Activated naive CD4-positive, alpha-beta T cell treated with anti-CD3 and anti-CD28 coated beads for 36 hours (primary cell): ENCODE results near the gene DDRGK1. TPM values are rescaled to one million over a fixed set of nuclear protein-coding genes. Genes with fewer than 3 reads are reported as not detected.

ENCODE experiments used
- CTCF ChIA-PET: fragments of 350-600 bp; sonication (Branson Sonifier 250); formaldehyde crosslinking; loops from one replicate; lab custom pipeline; 2021; ENCODE audit warnings: antibody characterized with exemption; lab: Charles Lee
- DNase-seq: peaks from one replicate; pipeline ENCODE4 v3.0.0-alpha.2; 2020
- H3K27ac Mint-ChIP-seq: one replicate; pipeline ENCODE4 v1.8.0; 2021; ENCODE audit warnings: mild to moderate bottlenecking, mixed read lengths
- H3K27me3 Mint-ChIP-seq: one replicate; pipeline ENCODE4 v1.8.0; 2021; ENCODE audit warnings: low read depth, mixed read lengths
- H3K36me3 Mint-ChIP-seq: one replicate; pipeline ENCODE4 v1.8.0; 2021; ENCODE audit warnings: low read depth, mixed read lengths
- H3K4me1 Mint-ChIP-seq: one replicate; pipeline ENCODE4 v1.8.0; 2021; ENCODE audit warnings: low read depth, mixed read lengths
- H3K4me3 Mint-ChIP-seq: one replicate; pipeline ENCODE4 v1.8.0; 2021; ENCODE audit warnings: mild to moderate bottlenecking, moderate library complexity, mixed read lengths
- H3K9me3 Mint-ChIP-seq: one replicate; pipeline ENCODE4 v1.8.0; 2021; ENCODE audit warnings: mixed read lengths
- intact Hi-C: fragments of 100-400 bp; cut with micrococcal nuclease; formaldehyde crosslinking; loops from one replicate; pipeline ENCODE4 v1.15.1; 2023
- total RNA-seq, 2 experiments: library from RNA; stranded (reverse); gene quantifications; one replicate each; pipeline ENCODE4 v1.2.3, GENCODE V29; 2021

Gene DDRGK1
- total RNA-seq, 2 experiments from 2014 or later, result 78.2 to 79.5 TPM

DNA sequence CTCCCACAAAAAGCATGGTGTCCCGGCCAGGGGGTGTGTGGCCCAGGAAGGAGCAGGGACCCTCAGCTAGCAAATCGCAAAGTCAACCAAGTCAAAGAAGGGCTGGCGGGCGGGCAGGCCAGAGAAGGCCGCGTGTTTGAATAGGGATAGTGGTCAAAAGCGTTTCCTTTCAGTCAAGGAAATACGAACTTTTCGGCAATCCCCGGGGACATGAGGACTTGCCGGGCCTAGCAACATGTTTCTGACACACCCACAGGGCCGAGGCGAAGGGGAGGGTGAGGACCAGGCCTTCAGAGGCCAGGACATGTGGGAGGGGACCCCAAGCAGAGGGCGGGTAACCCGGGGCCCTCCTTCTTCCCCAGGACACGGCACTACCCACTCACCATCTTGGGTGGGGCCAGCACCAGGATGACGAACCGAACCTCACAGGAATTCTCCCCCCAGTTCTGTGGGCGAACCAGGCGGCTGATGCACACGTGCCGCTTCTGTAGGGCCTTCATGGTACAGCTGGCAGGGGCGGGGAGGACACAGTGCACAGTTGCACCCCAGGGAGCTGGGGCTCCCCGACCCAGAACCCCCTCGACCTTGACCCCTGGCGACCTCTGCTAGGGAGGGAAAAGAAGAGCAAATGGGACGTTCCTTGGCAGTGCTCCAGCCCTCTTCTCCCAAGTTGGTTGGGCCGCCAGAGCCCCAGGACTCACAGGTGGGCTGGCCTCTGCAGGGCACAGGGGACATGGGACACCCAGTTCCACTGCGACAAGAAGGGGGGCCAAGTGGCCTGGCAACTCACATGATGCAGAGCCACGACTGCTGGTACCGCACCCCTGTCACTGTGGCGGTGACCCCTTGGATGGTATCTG lies 28.9 kb upstream of the DDRGK1 start:
- Mint-ChIP-seq H3K27me3 (peaks cover 33% of the 10 kb centered on the region), H3K36me3 (no peaks in the 10 kb centered on the region), H3K4me3 (no peak overlapping the region), H3K4me1 (no peaks in the 10 kb centered on the region), H3K9me3 (no peaks in the 10 kb centered on the region), H3K27ac (no peak overlapping the region)
- intact Hi-C loops, result no loop called here
- no peak for DNase-seq
- CTCF ChIA-PET, result interaction anchor here (1.3 kb wide), 1 partner anchor 15 kb away, joined by 3 read pairs; no protein-coding TSS in a partner anchor

DNA sequence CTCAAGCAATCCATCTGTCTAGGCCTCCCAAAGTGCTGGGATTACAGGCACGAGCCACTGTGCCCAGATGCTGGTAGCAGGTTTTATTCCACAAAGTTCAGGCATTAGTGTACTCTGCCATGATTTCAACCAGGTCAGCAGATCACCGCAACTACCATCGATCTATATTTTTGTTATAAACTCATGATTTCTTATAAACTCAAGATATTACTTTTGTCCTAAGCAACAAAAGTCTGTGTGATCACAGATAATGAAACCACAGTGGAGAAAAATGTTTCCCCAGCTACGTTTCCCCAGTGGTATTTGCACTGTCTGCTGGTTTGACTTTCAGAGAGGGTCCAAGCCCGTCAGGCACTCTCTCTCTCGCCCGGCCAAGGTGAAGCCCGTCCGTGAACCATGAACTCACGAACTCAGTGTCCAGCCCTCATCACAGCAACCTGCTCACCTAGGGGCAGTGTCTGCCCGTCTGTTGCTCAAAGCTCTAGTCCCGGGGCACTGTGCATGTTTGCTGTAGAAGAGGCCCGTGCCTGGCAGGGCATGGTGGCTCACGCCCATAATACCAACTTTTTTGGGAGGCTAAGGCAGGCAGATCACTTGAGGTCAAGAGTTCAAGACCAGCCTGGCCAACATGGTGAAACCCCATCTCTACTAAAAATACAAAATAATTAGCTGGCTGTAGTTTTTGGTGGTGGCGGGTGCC lies 27.6 kb upstream of the DDRGK1 start:
- CTCF ChIA-PET, result interaction anchor here (1.3 kb wide), 1 partner anchor 14 kb away, joined by 3 read pairs; no protein-coding TSS in a partner anchor
- H3K27me3 Mint-ChIP-seq, result peaks cover 22% of the 10 kb centered on the region
- no peaks in the 10 kb centered on the region for H3K9me3 Mint-ChIP-seq
- intact Hi-C loops, result no loop called here
- DNase-seq, result no peak
- no peaks in the 10 kb centered on the region for H3K4me1 Mint-ChIP-seq
- no peak overlapping the region for H3K4me3 Mint-ChIP-seq
- no peak overlapping the region for H3K27ac Mint-ChIP-seq
- H3K36me3 Mint-ChIP-seq, result no peaks in the 10 kb centered on the region

DNA sequence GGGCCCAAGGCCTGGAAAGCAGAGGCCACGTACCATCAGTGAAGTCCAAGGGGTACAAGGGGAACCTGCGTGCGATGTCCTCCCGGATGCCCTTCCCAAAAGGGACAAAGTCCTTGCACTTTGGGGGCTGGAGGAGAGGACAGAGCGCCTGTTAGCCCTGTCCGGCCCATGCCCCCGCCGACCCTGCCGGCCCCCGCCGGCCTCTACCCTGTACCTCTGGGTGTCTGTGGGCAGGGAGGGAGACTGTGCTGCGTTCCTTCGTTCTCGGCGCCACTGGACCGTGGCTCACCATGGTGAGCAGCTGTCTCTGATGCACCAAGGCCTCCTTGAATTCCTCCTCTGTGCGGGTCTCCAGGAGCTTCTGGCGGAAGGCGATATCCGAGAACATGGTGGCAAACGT lies 26.6 kb upstream of the DDRGK1 start:
- Mint-ChIP-seq H3K27me3 (peaks cover 14% of the 10 kb centered on the region), H3K4me1 (no peaks in the 10 kb centered on the region), H3K36me3 (no peaks in the 10 kb centered on the region), H3K4me3 (no peak overlapping the region), H3K27ac (no peak overlapping the region), H3K9me3 (no peaks in the 10 kb centered on the region)
- no peak for DNase-seq
- intact Hi-C loops, result no loop called here
- CTCF ChIA-PET, result no interaction called here

DNA sequence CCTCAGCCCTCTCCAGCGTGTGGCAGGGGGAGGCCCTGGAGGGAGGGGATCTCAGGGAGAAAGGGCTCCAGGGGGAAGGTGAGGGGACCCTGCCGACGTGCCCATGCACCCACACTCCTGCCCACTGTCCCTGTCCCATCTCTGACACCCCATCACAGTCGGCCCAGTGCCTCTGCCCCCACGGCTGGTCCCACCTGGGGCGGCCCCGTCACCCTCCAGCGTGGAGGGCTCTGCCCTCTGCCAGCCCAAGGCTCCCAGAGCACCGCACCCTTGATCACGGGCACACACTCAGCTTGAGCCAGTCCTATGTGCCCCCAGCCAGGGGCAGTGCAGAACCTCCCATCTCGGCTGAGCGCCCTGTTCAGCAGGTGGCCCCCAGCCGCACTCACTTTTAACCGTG lies 25.3 kb upstream of the DDRGK1 start:
- intact Hi-C loops, result no loop called here
- Mint-ChIP-seq H3K27ac (no peak overlapping the region), H3K9me3 (no peaks in the 10 kb centered on the region), H3K27me3 (peaks cover 3% of the 10 kb centered on the region), H3K4me3 (no peak overlapping the region), H3K4me1 (no peaks in the 10 kb centered on the region), H3K36me3 (no peaks in the 10 kb centered on the region)
- CTCF ChIA-PET, result no interaction called here
- no peak for DNase-seq

DNA sequence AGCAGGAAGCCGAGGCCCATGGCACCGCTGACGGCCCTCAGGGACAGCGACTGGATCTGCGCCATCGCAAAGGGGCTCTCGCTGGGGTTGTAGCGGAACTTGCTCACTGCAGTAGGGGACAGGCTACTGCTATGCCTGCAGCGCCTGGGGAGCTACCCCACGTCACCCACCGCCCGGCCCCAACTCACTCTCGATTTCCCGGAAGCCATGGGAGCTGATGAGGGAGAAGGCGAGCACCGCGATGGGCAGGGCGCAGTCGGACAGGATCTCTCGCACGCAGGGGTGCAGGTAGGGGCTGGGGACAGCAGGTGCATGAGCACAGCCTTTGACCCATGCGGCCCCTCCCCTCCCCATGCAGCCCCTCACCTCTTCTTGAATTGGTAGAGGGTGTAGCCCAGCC lies 24.7 kb upstream of the DDRGK1 start:
- Mint-ChIP-seq H3K36me3 (no peaks in the 10 kb centered on the region), H3K9me3 (no peaks in the 10 kb centered on the region), H3K4me3 (no peak overlapping the region), H3K27ac (no peak overlapping the region), H3K4me1 (no peaks in the 10 kb centered on the region), H3K27me3 (no peaks in the 10 kb centered on the region)
- CTCF ChIA-PET, result interaction anchor here (1.5 kb wide), 1 partner anchor 11 kb away, joined by 5 read pairs; no protein-coding TSS in a partner anchor
- DNase-seq, result no peak
- intact Hi-C loops, result no loop called here

DNA sequence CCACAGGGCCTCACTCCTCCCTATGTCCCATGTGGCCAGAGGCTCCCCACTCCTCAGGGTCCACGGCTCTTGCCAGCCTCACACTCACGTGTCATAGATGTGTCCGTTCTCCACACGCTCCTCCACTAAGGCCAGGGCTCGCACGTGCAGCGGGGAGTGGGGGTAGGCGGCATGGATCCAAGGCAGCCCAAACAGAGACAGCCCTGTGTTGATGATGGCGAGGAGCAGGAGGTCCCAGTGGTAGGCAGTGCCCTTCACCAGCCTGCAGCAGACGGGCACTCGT lies 24.2 kb upstream of the DDRGK1 start:
- CTCF ChIA-PET, result interaction anchor here (1.5 kb wide), 1 partner anchor 11 kb away, joined by 5 read pairs; no protein-coding TSS in a partner anchor
- Mint-ChIP-seq H3K4me3 (no peak overlapping the region), H3K27ac (no peak overlapping the region), H3K36me3 (no peaks in the 10 kb centered on the region), H3K27me3 (no peaks in the 10 kb centered on the region), H3K4me1 (peaks cover 1% of the 10 kb centered on the region), H3K9me3 (no peaks in the 10 kb centered on the region)
- intact Hi-C loops, result no loop called here
- no peak for DNase-seq

DNA sequence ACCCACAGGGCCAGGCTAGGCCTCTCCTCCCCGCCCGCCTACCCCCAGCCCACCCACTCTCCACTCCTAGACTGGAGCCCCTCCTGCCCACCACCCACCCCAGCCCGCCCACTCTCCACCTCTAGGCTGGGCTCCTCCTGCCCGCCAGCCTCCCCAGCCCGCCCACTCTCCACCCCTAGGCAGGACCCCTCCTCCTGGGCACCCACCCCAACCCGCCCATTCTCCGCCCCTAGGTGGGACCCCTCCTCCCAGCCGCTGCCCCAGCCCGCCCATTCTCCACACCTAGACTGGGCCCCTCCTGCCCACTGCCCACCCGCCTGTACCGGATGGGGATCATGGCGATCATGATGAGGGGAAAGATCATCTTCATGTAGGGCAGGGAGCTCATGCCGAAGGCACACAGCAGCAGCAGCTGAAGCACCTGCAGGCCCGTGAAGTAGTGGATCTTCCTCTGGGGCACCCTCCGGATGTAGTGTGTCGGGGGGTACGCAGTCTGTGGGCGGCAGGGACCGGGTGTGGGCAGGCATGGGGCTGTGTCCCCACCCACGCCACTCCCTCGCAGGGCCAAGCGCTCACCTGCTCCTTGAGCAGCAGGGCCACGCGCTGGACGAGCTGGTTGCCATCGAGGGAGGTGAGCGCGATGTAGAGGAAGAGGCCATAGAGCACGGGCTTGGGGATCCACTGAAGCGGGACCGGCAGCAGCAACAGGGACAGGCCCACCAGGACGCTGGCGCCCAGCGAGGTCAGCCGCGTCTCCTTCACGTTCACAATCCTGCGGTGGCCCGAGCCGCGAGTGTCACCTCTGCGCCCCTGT lies 23.7 kb upstream of the DDRGK1 start:
- no peaks in the 10 kb centered on the region for H3K27me3 Mint-ChIP-seq
- no peaks in the 10 kb centered on the region for H3K9me3 Mint-ChIP-seq
- H3K36me3 Mint-ChIP-seq, result no peaks in the 10 kb centered on the region
- peaks cover 7% of the 10 kb centered on the region for H3K4me1 Mint-ChIP-seq
- intact Hi-C loops, result no loop called here
- DNase-seq, result no peak
- CTCF ChIA-PET, result interaction anchor here (1.5 kb wide), 1 partner anchor 10 kb away, joined by 5 read pairs; no protein-coding TSS in a partner anchor
- H3K4me3 Mint-ChIP-seq, result no peak overlapping the region
- no peak overlapping the region for H3K27ac Mint-ChIP-seq

DNA sequence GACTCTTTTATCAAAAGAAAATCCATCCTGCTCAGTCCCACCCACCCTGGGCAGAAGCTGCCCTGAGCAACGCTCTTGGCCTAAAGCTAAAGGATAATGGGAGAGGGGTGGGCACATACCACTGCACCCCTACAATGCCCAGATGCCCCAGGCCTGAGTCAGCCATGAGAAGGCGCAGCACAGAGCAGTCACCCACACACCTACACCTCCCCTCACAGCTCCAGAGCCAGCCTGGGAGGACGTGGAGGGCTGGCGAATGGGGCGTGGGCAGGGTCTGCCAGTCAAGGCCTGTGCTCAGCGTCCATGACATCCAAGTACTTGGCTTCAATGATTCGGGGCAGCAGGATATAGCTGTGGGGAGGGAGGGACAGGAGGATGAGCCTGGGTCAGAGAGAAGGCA lies 23.0 kb upstream of the DDRGK1 start:
- Mint-ChIP-seq H3K36me3 (no peaks in the 10 kb centered on the region), H3K9me3 (no peaks in the 10 kb centered on the region), H3K4me3 (no peak overlapping the region), H3K27me3 (no peaks in the 10 kb centered on the region), H3K4me1 (peaks cover 13% of the 10 kb centered on the region), H3K27ac (no peak overlapping the region)
- DNase-seq, result no peak
- CTCF ChIA-PET, result interaction anchor here (1.5 kb wide), 1 partner anchor 9 kb away, joined by 5 read pairs; no protein-coding TSS in a partner anchor
- intact Hi-C loops, result no loop called here

DNA sequence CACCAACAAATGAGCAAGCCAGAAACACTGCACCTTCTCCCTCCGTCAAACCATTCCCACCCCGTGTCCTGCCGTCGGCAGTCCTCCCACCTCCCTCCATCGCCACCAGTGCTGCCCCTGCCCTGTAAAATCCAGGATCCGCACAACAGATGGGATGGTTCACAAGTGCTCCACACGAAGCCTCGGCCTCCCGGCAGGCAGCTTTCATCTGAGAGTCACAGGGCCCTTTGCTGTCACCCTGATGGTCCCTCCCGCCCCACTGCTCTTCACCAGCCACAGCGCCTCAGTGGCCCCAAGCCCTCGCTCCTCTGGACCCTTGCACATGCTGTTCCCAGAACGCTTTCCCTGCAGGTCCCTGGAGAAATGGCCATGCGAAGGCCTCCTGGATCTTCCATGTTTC lies 22.4 kb upstream of the DDRGK1 start:
- H3K9me3 Mint-ChIP-seq, result no peaks in the 10 kb centered on the region
- no peaks in the 10 kb centered on the region for H3K36me3 Mint-ChIP-seq
- DNase-seq, result no peak
- no peaks in the 10 kb centered on the region for H3K27me3 Mint-ChIP-seq
- peaks cover 16% of the 10 kb centered on the region for H3K4me1 Mint-ChIP-seq
- no peak overlapping the region for H3K27ac Mint-ChIP-seq
- intact Hi-C loops, result no loop called here
- CTCF ChIA-PET, result no interaction called here
- H3K4me3 Mint-ChIP-seq, result no peak overlapping the region

DNA sequence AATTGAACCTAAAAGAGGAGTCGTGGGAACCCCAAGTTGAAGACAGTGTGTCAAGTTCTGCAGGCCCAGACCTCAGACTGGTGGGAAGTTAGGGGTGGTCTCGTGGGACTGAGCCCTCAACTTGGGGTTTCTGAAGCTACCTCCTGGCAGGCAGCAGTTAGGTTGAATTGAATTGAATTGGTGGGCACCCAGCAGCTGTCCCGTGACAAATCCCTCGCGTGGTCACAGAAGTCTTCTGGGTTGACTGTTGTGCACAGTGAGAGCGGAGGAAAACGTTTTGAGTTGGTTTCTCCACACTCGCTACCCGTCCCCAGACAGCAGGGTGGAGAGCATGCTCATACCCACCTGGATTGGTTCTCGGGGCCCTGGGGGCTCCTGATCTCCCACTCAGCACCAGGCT lies 21.6 kb upstream of the DDRGK1 start:
- H3K4me3 Mint-ChIP-seq, result no peak overlapping the region
- H3K36me3 Mint-ChIP-seq, result peaks cover 4% of the 10 kb centered on the region
- H3K9me3 Mint-ChIP-seq, result no peaks in the 10 kb centered on the region
- no peaks in the 10 kb centered on the region for H3K27me3 Mint-ChIP-seq
- DNase-seq, result no peak
- peaks cover 20% of the 10 kb centered on the region for H3K4me1 Mint-ChIP-seq
- CTCF ChIA-PET, result no interaction called here
- intact Hi-C loops, result no loop called here
- H3K27ac Mint-ChIP-seq, result no peak overlapping the region

DNA sequence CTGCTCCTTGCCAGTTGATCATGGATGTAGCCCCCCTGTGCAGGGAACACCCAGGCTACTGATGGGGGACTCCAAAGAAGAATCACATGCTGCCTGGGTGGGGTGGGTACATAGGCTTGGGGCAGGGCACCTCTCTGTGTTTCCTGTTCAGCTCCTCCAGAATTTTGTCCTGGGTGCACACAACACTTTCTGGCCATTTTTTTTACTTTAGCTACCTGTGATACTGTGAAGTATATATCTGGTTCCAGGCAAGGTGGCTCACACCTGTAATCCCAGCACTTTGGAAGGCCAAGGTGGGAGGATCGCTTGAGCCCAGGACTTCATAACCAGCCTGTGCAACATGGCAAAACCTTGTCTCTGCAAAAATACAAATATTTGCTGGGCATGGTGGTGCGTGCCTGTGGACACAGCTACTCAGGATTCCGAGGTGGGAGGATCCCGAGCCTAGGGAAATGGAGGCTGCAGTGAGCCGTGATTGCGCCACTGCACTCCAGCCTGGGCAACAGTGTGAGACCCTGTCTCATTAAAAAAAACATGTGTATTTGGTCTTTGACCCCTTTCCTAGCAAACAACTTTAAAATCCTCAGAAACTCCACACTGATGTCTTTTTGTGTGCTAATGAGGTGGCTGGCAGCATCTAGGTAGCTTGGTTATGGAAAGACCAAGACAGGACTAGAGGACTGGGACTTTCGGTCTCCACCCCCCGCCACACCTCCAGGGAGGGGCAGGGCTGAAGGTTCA lies 20.4 kb upstream of the DDRGK1 start:
- no peak for DNase-seq
- Mint-ChIP-seq H3K36me3 (peaks cover 12% of the 10 kb centered on the region), H3K4me3 (no peak overlapping the region), H3K9me3 (no peaks in the 10 kb centered on the region), H3K4me1 (peaks cover 21% of the 10 kb centered on the region), H3K27me3 (no peaks in the 10 kb centered on the region), H3K27ac (no peak overlapping the region)
- intact Hi-C loops, result no loop called here
- CTCF ChIA-PET, result interaction anchor here (0.6 to 9.0 kb wide), 2 partner anchors 13 to 91 kb away, joined by 3 to 74 read pairs; no protein-coding TSS in a partner anchor
